ENCODE measurements around the gene MRE11. TPM values are rescaled to one million over a fixed set of nuclear protein-coding genes. Genes with fewer than 3 reads are reported as not detected.
A peak's percentile ranks its signal among the peaks of the same experiment; 100 is the strongest.

Gene MRE11
- total RNA-seq, 1 experiment from 2014 or later: 40.7 TPM

- Mint-ChIP-seq H3K4me3 (no peak overlapping the region), H3K36me3 (ENCODE audit: insufficient read depth in 1 of 3, low read depth in 3 of 3) (no peaks in the 10 kb centered on the region), H3K27me3 (ENCODE audit: low read depth) (peaks cover 6% of the 10 kb centered on the region), H3K4me1 (no peaks in the 10 kb centered on the region), H3K9me3 (no peaks in the 10 kb centered on the region), H3K27ac (no peak overlapping the region)
- no peak for DNase-seq
- no peaks in the 10 kb centered on the region for H3K79me2 ChIP-seq (ENCODE audit: insufficient read depth, low read length)
- no peak overlapping the region for H4K91ac ChIP-seq (ENCODE audit: insufficient read length, low read depth, low read length)
- no peak overlapping the region for H2BK120ac ChIP-seq (ENCODE audit: low read depth, low read length, poor library complexity, severe bottlenecking)
- H4K8ac ChIP-seq (replicated peaks; ENCODE audit: insufficient read length, low read depth, low read length): no peak overlapping the region
- no peak overlapping the region for H3K4me2 ChIP-seq (ENCODE audit: insufficient read depth, insufficient read length, low read length)
- no peaks in the 10 kb centered on the region for H4K20me1 ChIP-seq (ENCODE audit: control insufficient read depth, insufficient read depth, insufficient read length)
- H2AK5ac ChIP-seq (ENCODE audit: insufficient read length, low read length): no peak overlapping the region
- H3K56ac ChIP-seq (ENCODE audit: insufficient read length, low read depth, low read length): no peak overlapping the region
- H3K23ac ChIP-seq (ENCODE audit: insufficient read length, low read depth, low read length): no peak overlapping the region
- H3K9ac ChIP-seq (ENCODE audit: extremely low read depth, insufficient read length, low read length): no peak overlapping the region
- no peaks in the 10 kb centered on the region for H3K27me3 ChIP-seq (ENCODE audit: insufficient read depth, low read length)
- H2BK15ac ChIP-seq (ENCODE audit: low read depth, low read length): no peak overlapping the region
- WGBS (ENCODE audit: extremely low coverage, insufficient read length, low lambda C conversion rate): no CpG with 5 or more reads among the region's 3 CpGs
- TF ChIP-seq, protein P1, sequence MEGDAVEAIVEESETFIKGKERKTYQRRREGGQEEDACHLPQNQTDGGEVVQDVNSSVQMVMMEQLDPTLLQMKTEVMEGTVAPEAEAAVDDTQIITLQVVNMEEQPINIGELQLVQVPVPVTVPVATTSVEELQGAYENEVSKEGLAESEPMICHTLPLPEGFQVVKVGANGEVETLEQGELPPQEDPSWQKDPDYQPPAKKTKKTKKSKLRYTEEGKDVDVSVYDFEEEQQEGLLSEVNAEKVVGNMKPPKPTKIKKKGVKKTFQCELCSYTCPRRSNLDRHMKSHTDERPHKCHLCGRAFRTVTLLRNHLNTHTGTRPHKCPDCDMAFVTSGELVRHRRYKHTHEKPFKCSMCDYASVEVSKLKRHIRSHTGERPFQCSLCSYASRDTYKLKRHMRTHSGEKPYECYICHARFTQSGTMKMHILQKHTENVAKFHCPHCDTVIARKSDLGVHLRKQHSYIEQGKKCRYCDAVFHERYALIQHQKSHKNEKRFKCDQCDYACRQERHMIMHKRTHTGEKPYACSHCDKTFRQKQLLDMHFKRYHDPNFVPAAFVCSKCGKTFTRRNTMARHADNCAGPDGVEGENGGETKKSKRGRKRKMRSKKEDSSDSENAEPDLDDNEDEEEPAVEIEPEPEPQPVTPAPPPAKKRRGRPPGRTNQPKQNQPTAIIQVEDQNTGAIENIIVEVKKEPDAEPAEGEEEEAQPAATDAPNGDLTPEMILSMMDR (conservative IDR thresholded peaks at IDR 0.05): peak; percentile 89
- no peak overlapping the region for H4K5ac ChIP-seq (ENCODE audit: insufficient read length, low read depth, low read length)
- H3T11ph ChIP-seq (ENCODE audit: low read length): no peak overlapping the region
- no peak overlapping the region for H3K18ac ChIP-seq (ENCODE audit: insufficient read length, low read depth, low read length)
- H2BK20ac ChIP-seq (ENCODE audit: low read depth, low read length, poor library complexity, severe bottlenecking): no peak overlapping the region
- no peak overlapping the region for H2BK5ac ChIP-seq (ENCODE audit: insufficient read length, low read length)
- H3K4ac ChIP-seq (ENCODE audit: low read depth, low read length): no peak overlapping the region
- H3K14ac ChIP-seq (ENCODE audit: insufficient read depth, low read length): no peak overlapping the region
- H2AFZ ChIP-seq (ENCODE audit: low read length): no peak overlapping the region
- no peak overlapping the region for H3K27ac ChIP-seq (ENCODE audit: insufficient read length, low read depth, low read length)
- no peaks in the 10 kb centered on the region for H3K79me1 ChIP-seq (ENCODE audit: insufficient read depth, low read depth, low read length, poor library complexity, severe bottlenecking)
- no peaks in the 10 kb centered on the region for H3K9me3 ChIP-seq (ENCODE audit: control insufficient read depth, low read depth, low read length)
- H3K23me2 ChIP-seq (ENCODE audit: insufficient read length, low read depth, low read length, poor library complexity, severe bottlenecking): no peaks in the 10 kb centered on the region
- no peak overlapping the region for H2BK12ac ChIP-seq (ENCODE audit: insufficient read length, low read depth, low read length)
- H3K4me1 ChIP-seq (ENCODE audit: insufficient read depth, low read length): no peaks in the 10 kb centered on the region
Measured at GRCh38 chr11:94504689-94505293, 11.1 kb upstream of the MRE11 start.

Data from H9 (cell line).